Astrocyte (in vitro differentiated cells and primary cell): ENCODE results near the gene CDKN2C. TPM values are rescaled to one million over a fixed set of nuclear protein-coding genes. Genes with fewer than 3 reads are reported as not detected.

ENCODE experiments used
- DNase-seq: peaks from one replicate; pipeline ENCODE4 v3.0.0-alpha.2; 2010; ENCODE audit warnings: low read depth
- FAIRE-seq: peaks from 2 replicates; lab custom pipeline; 2011; peaks lifted over from hg19 to GRCh38; lab: Jason Lieb, UNC
- H2AFZ ChIP-seq: 2 replicates; pipeline ENCODE4 v1.6.0; 2012; ENCODE audit warnings: low read depth, low read length, inconsistent platforms
- H3K27ac ChIP-seq: 2 replicates; pipeline ENCODE4 v1.5.1; 2011; ENCODE audit warnings: low read depth, low read length, inconsistent platforms
- H3K27me3 ChIP-seq: 2 replicates; pipeline ENCODE4 v1.6.0; 2011; ENCODE audit warnings: low read length, inconsistent platforms; ENCODE audit not compliant: insufficient read depth
- H3K36me3 ChIP-seq: 2 replicates; pipeline ENCODE4 v1.5.1; 2011; ENCODE audit warnings: low read length, inconsistent platforms; ENCODE audit not compliant: insufficient read depth
- H3K4me1 ChIP-seq: 2 replicates; pipeline ENCODE4 v1.5.1; 2011; ENCODE audit warnings: low read length, inconsistent platforms; ENCODE audit not compliant: insufficient read depth
- H3K4me2 ChIP-seq: 2 replicates; pipeline ENCODE4 v1.6.0; 2012; ENCODE audit warnings: low read length, inconsistent platforms
- H3K4me3 ChIP-seq: 2 replicates; pipeline ENCODE4 v1.5.1; 2011; ENCODE audit warnings: low read depth, mild to moderate bottlenecking, low read length, inconsistent platforms; ENCODE audit not compliant: insufficient read depth
- H3K79me2 ChIP-seq: 2 replicates; pipeline ENCODE4 v1.6.0; 2012; ENCODE audit warnings: mild to moderate bottlenecking, low read length, inconsistent platforms; ENCODE audit not compliant: insufficient read depth
- H3K9ac ChIP-seq: 2 replicates; pipeline ENCODE4 v1.6.0; 2012; ENCODE audit warnings: mild to moderate bottlenecking, low read length, inconsistent platforms
- H3K9me3 ChIP-seq: 2 replicates; pipeline ENCODE4 v1.5.1; 2012; ENCODE audit warnings: low read depth, mild to moderate bottlenecking, low read length, inconsistent platforms; ENCODE audit not compliant: insufficient read depth
- H4K20me1 ChIP-seq: 2 replicates; pipeline ENCODE4 v1.6.0; 2012; ENCODE audit warnings: low read length, inconsistent platforms; ENCODE audit not compliant: insufficient read depth
- H3K27ac Mint-ChIP-seq: one replicate; pipeline ENCODE4 v1.8.0; 2021; ENCODE audit warnings: mild to moderate bottlenecking, mixed read lengths; ENCODE audit not compliant: unreplicated experiment
- H3K27me3 Mint-ChIP-seq: one replicate; pipeline ENCODE4 v1.8.0; 2021; ENCODE audit warnings: low read depth, mixed read lengths; ENCODE audit not compliant: unreplicated experiment
- H3K36me3 Mint-ChIP-seq: one replicate; pipeline ENCODE4 v1.8.0; 2021; ENCODE audit warnings: low read depth, mixed read lengths; ENCODE audit not compliant: unreplicated experiment
- H3K4me1 Mint-ChIP-seq: one replicate; pipeline ENCODE4 v1.8.0; 2021; ENCODE audit warnings: low read depth, mixed read lengths; ENCODE audit not compliant: unreplicated experiment
- H3K4me3 Mint-ChIP-seq: one replicate; pipeline ENCODE4 v1.8.0; 2021; ENCODE audit warnings: mild to moderate bottlenecking, moderate library complexity, mixed read lengths; ENCODE audit not compliant: unreplicated experiment
- H3K9me3 Mint-ChIP-seq: one replicate; pipeline ENCODE4 v1.8.0; 2021; ENCODE audit warnings: mild to moderate bottlenecking, mixed read lengths; ENCODE audit not compliant: unreplicated experiment
- CTCF ChIP-seq: IDR thresholded peaks from 2 replicates; pipeline ENCODE4 v1.5.1; 2011; ENCODE audit warnings: low read depth, mild to moderate bottlenecking, inconsistent platforms, low read length, moderate library complexity; ENCODE audit not compliant: insufficient read depth
- EZH2 ChIP-seq: IDR thresholded peaks from 2 replicates; pipeline ENCODE4 v1.6.1; 2012; ENCODE audit warnings: mild to moderate bottlenecking, low read length, inconsistent platforms; ENCODE audit not compliant: insufficient read depth
- total RNA-seq: library from RNA; stranded (reverse); gene quantifications from 2 replicates; pipeline ENCODE4 v1.2.1, GENCODE V29; 2021

CDKN2C gene
- total RNA-seq, 1 donor from 2014 or later, result 0.43 TPM

DNA sequence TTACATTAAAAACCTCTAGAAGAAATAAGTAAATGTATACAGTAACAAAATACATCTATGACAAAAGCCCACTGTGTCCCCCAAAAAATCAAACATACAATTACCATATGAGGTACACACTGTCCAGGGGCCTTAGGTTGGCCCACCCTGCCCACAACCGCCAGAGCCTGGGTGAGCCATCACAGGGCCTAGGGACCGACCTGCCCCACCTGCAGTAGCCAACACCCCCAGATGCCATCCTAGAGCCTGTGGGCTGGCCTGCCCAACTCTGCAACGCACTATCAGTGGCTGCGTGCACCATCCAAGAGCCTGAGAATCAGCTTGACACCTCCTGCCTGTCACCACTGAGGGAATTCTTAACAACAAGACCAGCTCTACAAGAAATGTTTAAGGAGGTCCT lies 49.0 kb upstream of the CDKN2C start:
- H3K36me3 Mint-ChIP-seq, result no peaks in the 10 kb centered on the region
- Histone ChIP-seq H3K9me3 (no peaks in the 10 kb centered on the region), H3K4me3 (no peak overlapping the region), H3K27ac (no peak overlapping the region), H3K79me2 (peaks cover 82% of the 10 kb centered on the region), H3K9ac (no peak overlapping the region), H2AFZ (no peak overlapping the region), H3K36me3 (no peaks in the 10 kb centered on the region), H4K20me1 (peaks cover 41% of the 10 kb centered on the region), H3K4me1 (no peaks in the 10 kb centered on the region), H3K27me3 (no peaks in the 10 kb centered on the region), H3K4me2 (no peak overlapping the region)
- H3K27me3 Mint-ChIP-seq, result no peaks in the 10 kb centered on the region
- peaks cover 7% of the 10 kb centered on the region for H3K9me3 Mint-ChIP-seq
- no peak overlapping the region for H3K4me3 Mint-ChIP-seq
- TF ChIP-seq EZH2 (no peak), CTCF (no peak)
- DNase-seq, result no peak
- no peak for FAIRE-seq
- H3K4me1 Mint-ChIP-seq, result peaks cover under 1% of the 10 kb centered on the region
- H3K27ac Mint-ChIP-seq, result no peak overlapping the region

DNA sequence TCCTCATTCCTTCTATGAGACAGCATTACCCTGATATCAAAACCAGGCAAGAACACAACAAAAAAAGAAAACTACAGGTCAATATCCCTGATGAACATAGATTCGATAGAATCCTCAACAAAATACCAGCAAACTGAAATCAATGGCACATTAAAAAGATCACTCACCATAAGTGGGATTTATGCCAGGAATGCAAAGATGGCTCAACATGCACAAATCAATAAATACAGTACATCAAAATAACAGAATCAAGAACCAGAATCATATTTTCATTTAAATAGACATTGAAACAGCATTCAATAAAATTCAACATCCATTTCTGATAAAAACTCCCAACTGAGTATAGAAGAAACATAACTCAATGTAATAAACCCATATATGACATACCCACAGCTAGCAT lies 46.5 kb upstream of the CDKN2C start:
- H3K36me3 ChIP-seq, result no peaks in the 10 kb centered on the region
- TF ChIP-seq CTCF, result no peak
- no peak for TF ChIP-seq EZH2
- no peak for DNase-seq
- peaks cover 5% of the 10 kb centered on the region for H3K9me3 Mint-ChIP-seq
- no peak overlapping the region for H3K4me3 ChIP-seq
- no peaks in the 10 kb centered on the region for H3K36me3 Mint-ChIP-seq
- peaks cover 82% of the 10 kb centered on the region for H3K79me2 ChIP-seq
- H3K9me3 ChIP-seq, result no peaks in the 10 kb centered on the region
- H4K20me1 ChIP-seq, result peaks cover 26% of the 10 kb centered on the region
- H3K4me3 Mint-ChIP-seq, result no peak overlapping the region
- no peak overlapping the region for H3K4me2 ChIP-seq
- H3K27me3 ChIP-seq, result no peaks in the 10 kb centered on the region
- no peaks in the 10 kb centered on the region for H3K27me3 Mint-ChIP-seq
- H3K9ac ChIP-seq, result no peak overlapping the region
- no peaks in the 10 kb centered on the region for H3K4me1 ChIP-seq
- no peak overlapping the region for H3K27ac ChIP-seq
- no peak overlapping the region for H3K27ac Mint-ChIP-seq
- peaks cover 2% of the 10 kb centered on the region for H3K4me1 Mint-ChIP-seq
- no peak overlapping the region for H2AFZ ChIP-seq
- no peak for FAIRE-seq

DNA sequence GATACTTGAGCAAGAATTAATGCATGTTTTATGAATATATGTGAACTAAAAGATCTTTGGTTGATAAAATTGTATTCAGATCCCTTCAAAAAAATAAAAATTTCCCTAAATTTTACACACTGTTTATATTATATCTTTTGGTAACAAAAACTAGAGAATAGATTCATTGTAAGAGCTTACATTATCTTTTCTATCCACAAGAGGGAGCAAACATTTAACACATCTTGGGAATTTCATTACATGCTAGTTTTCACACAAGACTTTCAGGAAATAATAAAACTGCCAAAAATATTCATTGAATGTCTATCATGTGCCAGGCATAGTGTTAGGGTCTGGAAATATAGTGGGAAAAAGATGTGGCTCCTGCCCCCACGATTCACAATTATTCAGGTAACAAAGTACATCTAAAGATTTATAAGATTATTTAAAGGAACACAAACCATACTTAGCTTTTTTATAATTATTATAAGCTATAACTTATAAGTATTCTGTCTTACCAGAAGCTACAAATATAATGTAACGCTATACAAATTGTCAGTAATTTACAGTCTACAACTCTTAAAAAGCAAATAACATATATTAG lies 40.6 kb upstream of the CDKN2C start:
- Mint-ChIP-seq H3K4me3 (no peak overlapping the region), H3K4me1 (peaks cover 5% of the 10 kb centered on the region), H3K9me3 (no peaks in the 10 kb centered on the region), H3K36me3 (no peaks in the 10 kb centered on the region), H3K27me3 (no peaks in the 10 kb centered on the region), H3K27ac (no peak overlapping the region)
- Histone ChIP-seq H2AFZ (no peak overlapping the region), H4K20me1 (peaks cover 17% of the 10 kb centered on the region), H3K27me3 (no peaks in the 10 kb centered on the region), H3K79me2 (peaks cover 59% of the 10 kb centered on the region), H3K4me1 (no peaks in the 10 kb centered on the region), H3K9ac (no peak overlapping the region), H3K36me3 (no peaks in the 10 kb centered on the region), H3K9me3 (no peaks in the 10 kb centered on the region), H3K4me2 (no peak overlapping the region), H3K27ac (no peak overlapping the region), H3K4me3 (no peak overlapping the region)
- FAIRE-seq (peak; percentile 58), DNase-seq (peak; percentile 32)
- TF ChIP-seq EZH2 (no peak), CTCF (peak; percentile 51)
